ENCODE results near the gene ZNF219.

DNA sequence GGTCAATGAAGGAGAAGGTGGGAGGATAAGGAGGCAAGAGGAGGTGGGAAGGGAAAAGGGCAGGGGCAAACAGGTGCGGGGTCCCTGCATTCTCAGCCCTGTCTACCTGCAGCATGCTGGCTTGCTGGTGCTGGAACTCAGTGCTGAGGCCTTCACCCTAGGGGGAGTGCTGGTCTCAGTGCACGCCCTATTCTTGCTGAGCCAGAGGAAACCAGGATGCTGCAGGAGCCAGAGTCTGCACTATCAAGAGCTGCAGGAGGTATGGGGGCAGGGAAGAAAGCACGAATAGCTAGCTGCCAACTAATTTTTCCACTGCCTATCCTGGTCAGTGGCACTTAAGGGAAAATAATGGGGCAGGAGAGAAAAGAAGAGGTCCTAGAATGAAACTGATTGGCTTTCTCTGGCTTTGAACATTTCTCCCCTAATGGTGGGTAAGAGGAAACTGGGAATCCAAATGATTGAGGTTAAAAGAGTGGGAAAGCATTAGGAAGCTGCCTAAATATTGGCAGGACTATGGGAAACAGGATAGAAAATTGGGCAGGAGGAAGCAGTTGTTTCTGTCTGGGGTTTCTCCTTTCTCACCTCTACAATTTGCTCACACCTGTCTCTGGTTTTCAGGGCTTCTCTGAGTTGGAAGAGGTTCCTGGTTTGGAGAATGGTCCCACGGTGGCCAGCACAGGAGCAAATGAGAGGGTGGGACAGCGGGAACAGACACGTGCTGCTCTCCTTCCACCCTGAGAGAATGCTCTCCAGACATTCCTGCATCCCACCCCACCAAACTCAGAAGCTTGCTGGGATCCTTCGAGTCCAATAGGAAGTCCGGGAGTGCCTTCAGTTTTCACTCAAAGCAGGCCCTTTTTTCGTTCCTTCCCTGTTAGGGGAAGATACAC, 4.3 kb upstream of the ZNF219 start:
- no peak for TF ChIP-seq POLR2A (IDR thresholded peaks at IDR 0.05)
- TF ChIP-seq, protein P1, sequence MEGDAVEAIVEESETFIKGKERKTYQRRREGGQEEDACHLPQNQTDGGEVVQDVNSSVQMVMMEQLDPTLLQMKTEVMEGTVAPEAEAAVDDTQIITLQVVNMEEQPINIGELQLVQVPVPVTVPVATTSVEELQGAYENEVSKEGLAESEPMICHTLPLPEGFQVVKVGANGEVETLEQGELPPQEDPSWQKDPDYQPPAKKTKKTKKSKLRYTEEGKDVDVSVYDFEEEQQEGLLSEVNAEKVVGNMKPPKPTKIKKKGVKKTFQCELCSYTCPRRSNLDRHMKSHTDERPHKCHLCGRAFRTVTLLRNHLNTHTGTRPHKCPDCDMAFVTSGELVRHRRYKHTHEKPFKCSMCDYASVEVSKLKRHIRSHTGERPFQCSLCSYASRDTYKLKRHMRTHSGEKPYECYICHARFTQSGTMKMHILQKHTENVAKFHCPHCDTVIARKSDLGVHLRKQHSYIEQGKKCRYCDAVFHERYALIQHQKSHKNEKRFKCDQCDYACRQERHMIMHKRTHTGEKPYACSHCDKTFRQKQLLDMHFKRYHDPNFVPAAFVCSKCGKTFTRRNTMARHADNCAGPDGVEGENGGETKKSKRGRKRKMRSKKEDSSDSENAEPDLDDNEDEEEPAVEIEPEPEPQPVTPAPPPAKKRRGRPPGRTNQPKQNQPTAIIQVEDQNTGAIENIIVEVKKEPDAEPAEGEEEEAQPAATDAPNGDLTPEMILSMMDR (IDR thresholded peaks at IDR 0.05 in 8 of 11, conservative IDR thresholded peaks at IDR 0.05 in 3 of 11) = no peak
